Endometrial microvascular endothelial cells (primary cell): ENCODE measurements around the gene TMEM221. TPM values are rescaled to one million over a fixed set of nuclear protein-coding genes. Genes with fewer than 3 reads are reported as not detected.
"Not testable (repeated sequence)": the region's sequence is repeated elsewhere in the genome, so short reads cannot be mapped to it uniquely, and the experiment has no call there.

Experiments
- in situ Hi-C: cut with HindIII; loops from 2 replicates; pipeline ENCODE4 v1.10.0; 2017; ENCODE audit warnings: low sequenced_read_pairs, low pct_unique_long_range_greater_than_20kb; ENCODE audit errors: inconsistent ontology term
- total RNA-seq: library from RNA; depleted of rRNA; stranded (reverse); fragments of >200 nt; gene quantifications from one replicate; pipeline ENCODE4 v1.2.3, GENCODE V29; 2015; ENCODE audit errors: inconsistent ontology term

TMEM221 gene
- total RNA-seq, 1 donor from 2014 or later, result not detected

- in situ Hi-C loops, result no loop called here
Measured at GRCh38 chr19:17475541-17476115, 27.2 kb upstream of the TMEM221 start.

GRCh38 chr19:17475011-17475540, 26.6 kb upstream of the TMEM221 start:
- in situ Hi-C loops, result not testable (repeated sequence)

GRCh38 chr19:17473041-17473440, 24.6 kb upstream of the TMEM221 start:
- in situ Hi-C loops, result no loop called here

GRCh38 chr19:17471410-17472125, 23.1 kb upstream of the TMEM221 start:
- in situ Hi-C loops, result no loop called here

GRCh38 chr19:17470068-17470841, 21.8 kb upstream of the TMEM221 start, which contains the start of gene SLC27A1:
TSS of gene SLC27A1 (plus strand) at chr19:17470524. CDS start at chr19:17470541, 17 bp downstream.
- in situ Hi-C loops, result no loop called here

- in situ Hi-C loops, result no loop called here
Measured at GRCh38 chr19:17469481-17470067, 21.1 kb upstream of the TMEM221 start.

- in situ Hi-C loops, result no loop called here
Measured at GRCh38 chr19:17469092-17469480, 20.6 kb upstream of the TMEM221 start.

- in situ Hi-C loops, result no loop called here
Measured at GRCh38 chr19:17468302-17469091, 20.0 kb upstream of the TMEM221 start.

- in situ Hi-C loops, result no loop called here
Measured at GRCh38 chr19:17467471-17468301, 19.2 kb upstream of the TMEM221 start.

- in situ Hi-C loops, result no loop called here
Measured at GRCh38 chr19:17466487-17466850, 18.0 kb upstream of the TMEM221 start.

GRCh38 chr19:17460372-17461230, 12.1 kb upstream of the TMEM221 start, which contains the start of gene NXNL1:
TSS of gene NXNL1 (minus strand) at chr19:17460926. CDS start at chr19:17460869, 57 bp downstream.
- in situ Hi-C loops, result no loop called here

GRCh38 chr19:17458970-17459369, 10.5 kb upstream of the TMEM221 start:
- in situ Hi-C loops, result no loop called here

- in situ Hi-C loops, result no loop called here
Measured at GRCh38 chr19:17457616-17458015, 9.1 kb upstream of the TMEM221 start.

- in situ Hi-C loops, result no loop called here
Measured at GRCh38 chr19:17456127-17456526, 7.7 kb upstream of the TMEM221 start.

- in situ Hi-C loops, result no loop called here
Measured at GRCh38 chr19:17455308-17456123, 7.0 kb upstream of the TMEM221 start.

GRCh38 chr19:17454576-17455071, 6.2 kb upstream of the TMEM221 start:
- in situ Hi-C loops, result no loop called here
